Neural progenitor cell (in vitro differentiated cells): Measurements from ENCODE around the gene SLC9A3. TPM values are rescaled to one million over a fixed set of nuclear protein-coding genes. Genes with fewer than 3 reads are reported as not detected.
A peak's percentile ranks its signal among the peaks of the same experiment; 100 is the strongest.

Experiments
- DNase-seq: peaks from one replicate; pipeline ENCODE4 v3.0.0-alpha.2; 2016; ENCODE audit warnings: low spot score
- H2AFZ ChIP-seq: fragments of 200-600 bp; sonication (generic); replicated peaks from 2 replicates; pipeline ENCODE4 v1.6.1; 2016; ENCODE audit warnings: antibody characterized with exemption
- H3F3A ChIP-seq: fragments of 200-600 bp; sonication (generic); 2 replicates; pipeline ENCODE4 v1.6.1; 2016; ENCODE audit warnings: antibody characterized with exemption, low read depth
- H3K27ac ChIP-seq: fragments of 200-600 bp; sonication (generic); 2 replicates; pipeline ENCODE4 v1.5.1; 2016; ENCODE audit warnings: mild to moderate bottlenecking
- H3K27me3 ChIP-seq: fragments of 200-600 bp; sonication (generic); 2 replicates; pipeline ENCODE4 v1.6.1; 2016; ENCODE audit warnings: mild to moderate bottlenecking, moderate library complexity
- H3K36me3 ChIP-seq: fragments of 200-600 bp; sonication (generic); 2 replicates; pipeline ENCODE4 v1.5.1; 2016
- H3K4me1 ChIP-seq: fragments of 200-600 bp; sonication (generic); 2 replicates; pipeline ENCODE4 v1.6.1; 2016; ENCODE audit warnings: mixed run types
- H3K4me2 ChIP-seq: fragments of 200-600 bp; sonication (generic); 2 replicates; pipeline ENCODE4 v1.6.1; 2016
- H3K4me3 ChIP-seq: fragments of 200-600 bp; sonication (generic); 2 replicates; pipeline ENCODE4 v1.5.1; 2016
- H3K79me2 ChIP-seq: fragments of 200-600 bp; sonication (generic); 2 replicates; pipeline ENCODE4 v1.6.1; 2016; ENCODE audit warnings: low read depth
- H3K9ac ChIP-seq: fragments of 200-600 bp; sonication (generic); 2 replicates; pipeline ENCODE4 v1.6.1; 2016
- H3K9me3 ChIP-seq: fragments of 200-600 bp; sonication (generic); 2 replicates; pipeline ENCODE4 v1.5.1; 2016; ENCODE audit warnings: low read depth
- H4K20me1 ChIP-seq: fragments of 200-600 bp; sonication (generic); 2 replicates; pipeline ENCODE4 v1.6.1; 2016; ENCODE audit warnings: low read depth
- H3K27ac Mint-ChIP-seq: 3 replicates; pipeline ENCODE4 v1.8.0; 2021; ENCODE audit warnings: mixed read lengths
- H3K27me3 Mint-ChIP-seq: 2 replicates; pipeline ENCODE4 v1.8.0; 2022; ENCODE audit warnings: low read depth, mild to moderate bottlenecking, inconsistent platforms, moderate library complexity, mixed read lengths; ENCODE audit not compliant: insufficient read depth
- H3K36me3 Mint-ChIP-seq: 3 replicates; pipeline ENCODE4 v1.8.0; 2021; ENCODE audit warnings: mixed read lengths
- H3K4me1 Mint-ChIP-seq: 3 replicates; pipeline ENCODE4 v1.8.0; 2021; ENCODE audit warnings: mixed read lengths
- H3K4me3 Mint-ChIP-seq: 3 replicates; pipeline ENCODE4 v1.8.0; 2021; ENCODE audit warnings: mild to moderate bottlenecking, moderate library complexity, mixed read lengths
- H3K9me3 Mint-ChIP-seq: 3 replicates; pipeline ENCODE4 v1.8.0; 2020; ENCODE audit warnings: mixed read lengths
- EZH2 ChIP-seq: fragments of 200-600 bp; sonication (generic); IDR thresholded peaks from 2 replicates; pipeline ENCODE4 v1.6.1; 2017; ENCODE audit warnings: antibody characterized with exemption, mild to moderate bottlenecking, moderate library complexity
- EZH2phosphoT487 ChIP-seq: fragments of 200-600 bp; sonication (generic); IDR thresholded peaks from 2 replicates; pipeline ENCODE4 v1.6.1; 2017; ENCODE audit warnings: antibody characterized with exemption
- total RNA-seq: library from RNA; depleted of rRNA; stranded (reverse); fragments of >200 nt; gene quantifications from 2 replicates; pipeline ENCODE4 v1.2.3, GENCODE V29; 2015; ENCODE audit warnings: low replicate concordance
- TF ChIP-seq, protein P1 (sequence below): fragments of 200-600 bp; sonication (generic); IDR thresholded peaks from 2 replicates; pipeline ENCODE4 v1.5.1; 2017; ENCODE audit warnings: antibody characterized with exemption, mild to moderate bottlenecking

The SLC9A3 gene
- total RNA-seq, 1 donor from 2014 or later, result 1.4 TPM

DNA sequence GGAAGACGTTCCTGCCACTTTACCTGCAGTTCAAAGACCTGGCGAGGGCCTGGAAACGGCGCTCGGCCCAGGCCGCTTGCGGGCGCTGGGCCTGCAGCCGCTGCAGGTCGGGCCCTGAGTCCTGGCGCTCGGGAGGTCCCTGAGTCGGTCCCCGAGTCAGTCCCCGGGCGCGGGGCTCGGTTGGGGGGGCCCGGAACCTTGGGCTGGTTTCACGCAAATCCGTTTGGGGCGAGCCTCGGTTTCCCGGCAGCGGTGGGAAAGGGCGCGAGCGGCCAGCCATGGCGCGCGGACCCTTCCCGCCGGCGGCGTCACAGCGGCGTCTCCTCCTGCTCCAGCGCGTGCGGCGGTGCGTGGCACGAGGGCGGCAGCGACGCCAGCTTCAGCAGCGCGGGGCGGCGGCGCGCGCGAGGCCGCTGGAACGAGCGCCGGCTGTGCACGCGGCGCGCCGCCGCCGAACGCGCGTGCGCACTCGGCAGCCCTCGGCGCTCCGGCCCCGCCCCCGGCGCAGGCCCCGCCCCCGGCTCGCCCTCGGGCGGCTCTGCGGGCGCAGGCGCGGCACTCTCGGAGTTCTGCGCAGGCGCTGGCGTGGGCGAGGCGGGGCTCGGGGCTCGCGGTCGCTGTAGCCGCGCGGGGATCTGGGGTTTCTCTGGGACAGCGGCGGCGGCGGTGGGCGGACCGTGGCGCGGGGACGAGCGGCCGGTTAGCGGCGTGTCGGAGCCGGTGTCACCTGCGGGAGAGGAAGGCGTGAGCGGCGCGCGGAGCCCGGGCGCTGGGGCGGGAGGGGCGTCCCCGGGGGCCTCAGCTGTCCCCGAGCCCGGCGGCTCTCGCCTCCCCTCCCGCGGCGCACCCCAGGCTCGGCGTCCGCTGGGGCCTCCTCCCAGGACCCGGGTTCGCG is 51.3 kb downstream of the SLC9A3 start:
- Mint-ChIP-seq H3K27me3 (peaks cover 14% of the 10 kb centered on the region), H3K27ac (no peak overlapping the region), H3K9me3 (no peaks in the 10 kb centered on the region), H3K4me3 (peak overlapping the region; percentile 75), H3K4me1 (peaks cover 15% of the 10 kb centered on the region), H3K36me3 (no peaks in the 10 kb centered on the region)
- TF ChIP-seq, protein P1, sequence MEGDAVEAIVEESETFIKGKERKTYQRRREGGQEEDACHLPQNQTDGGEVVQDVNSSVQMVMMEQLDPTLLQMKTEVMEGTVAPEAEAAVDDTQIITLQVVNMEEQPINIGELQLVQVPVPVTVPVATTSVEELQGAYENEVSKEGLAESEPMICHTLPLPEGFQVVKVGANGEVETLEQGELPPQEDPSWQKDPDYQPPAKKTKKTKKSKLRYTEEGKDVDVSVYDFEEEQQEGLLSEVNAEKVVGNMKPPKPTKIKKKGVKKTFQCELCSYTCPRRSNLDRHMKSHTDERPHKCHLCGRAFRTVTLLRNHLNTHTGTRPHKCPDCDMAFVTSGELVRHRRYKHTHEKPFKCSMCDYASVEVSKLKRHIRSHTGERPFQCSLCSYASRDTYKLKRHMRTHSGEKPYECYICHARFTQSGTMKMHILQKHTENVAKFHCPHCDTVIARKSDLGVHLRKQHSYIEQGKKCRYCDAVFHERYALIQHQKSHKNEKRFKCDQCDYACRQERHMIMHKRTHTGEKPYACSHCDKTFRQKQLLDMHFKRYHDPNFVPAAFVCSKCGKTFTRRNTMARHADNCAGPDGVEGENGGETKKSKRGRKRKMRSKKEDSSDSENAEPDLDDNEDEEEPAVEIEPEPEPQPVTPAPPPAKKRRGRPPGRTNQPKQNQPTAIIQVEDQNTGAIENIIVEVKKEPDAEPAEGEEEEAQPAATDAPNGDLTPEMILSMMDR, result no peak
- TF ChIP-seq EZH2phosphoT487, result no peak
- TF ChIP-seq EZH2, result no peak
- Histone ChIP-seq H3K9ac (no peak overlapping the region), H3K79me2 (peaks cover 5% of the 10 kb centered on the region), H3F3A (peaks cover 8% of the 10 kb centered on the region), H3K27me3 (peaks cover 48% of the 10 kb centered on the region), H4K20me1 (peaks cover 40% of the 10 kb centered on the region), H3K27ac (no peak overlapping the region), H2AFZ (peak overlapping the region; percentile 92), H3K9me3 (no peaks in the 10 kb centered on the region), H3K36me3 (no peaks in the 10 kb centered on the region), H3K4me1 (peaks cover 15% of the 10 kb centered on the region), H3K4me3 (peak overlapping the region; percentile 93), H3K4me2 (peak overlapping the region; percentile 100)
- peak; percentile 96 for DNase-seq

DNA sequence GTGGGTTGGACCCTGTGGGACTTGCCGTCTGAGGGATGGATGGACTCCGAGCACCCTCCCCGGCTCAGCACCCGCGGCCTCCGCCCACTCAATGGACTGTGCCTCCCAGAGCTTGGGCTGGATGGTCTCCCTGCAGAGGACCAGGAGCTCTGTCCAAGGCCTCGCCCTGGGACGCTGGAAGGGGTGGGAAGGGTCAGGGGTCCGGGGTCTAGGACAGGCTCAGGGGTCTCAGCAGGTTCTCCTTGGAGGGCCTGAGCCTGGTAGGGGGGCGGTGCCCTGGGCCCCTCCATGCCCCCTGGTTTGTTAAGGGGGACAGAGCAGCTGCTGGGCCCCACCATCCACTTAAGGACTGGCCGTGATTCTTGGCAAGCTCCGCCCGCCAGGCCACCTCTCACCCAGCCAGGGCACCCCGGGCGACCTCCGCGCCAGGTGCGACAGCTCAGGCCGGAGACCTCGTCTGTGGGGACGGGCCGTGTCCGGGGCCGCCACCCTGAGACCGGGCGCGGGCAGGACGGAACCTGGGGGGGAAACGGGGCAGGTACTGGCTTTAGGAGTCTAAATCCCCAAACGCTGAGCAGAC is 52.1 kb downstream of the SLC9A3 start:
- H3K9ac ChIP-seq, result no peak overlapping the region
- peak overlapping the region; percentile 81 for H3K4me2 ChIP-seq
- peaks cover 40% of the 10 kb centered on the region for H4K20me1 ChIP-seq
- peak overlapping the region; percentile 49 for H3K4me3 ChIP-seq
- peak overlapping the region; percentile 75 for H3K4me3 Mint-ChIP-seq
- DNase-seq, result no peak
- H3K27ac Mint-ChIP-seq, result no peak overlapping the region
- peak overlapping the region; percentile 73 for H2AFZ ChIP-seq
- peaks cover 15% of the 10 kb centered on the region for H3K4me1 ChIP-seq
- H3K9me3 ChIP-seq, result no peaks in the 10 kb centered on the region
- H3F3A ChIP-seq, result peaks cover 8% of the 10 kb centered on the region
- peaks cover 15% of the 10 kb centered on the region for H3K4me1 Mint-ChIP-seq
- H3K36me3 ChIP-seq, result no peaks in the 10 kb centered on the region
- no peak overlapping the region for H3K27ac ChIP-seq
- no peak for TF ChIP-seq EZH2phosphoT487
- peaks cover 41% of the 10 kb centered on the region for H3K27me3 ChIP-seq
- peaks cover 5% of the 10 kb centered on the region for H3K79me2 ChIP-seq
- H3K36me3 Mint-ChIP-seq, result no peaks in the 10 kb centered on the region
- H3K9me3 Mint-ChIP-seq, result no peaks in the 10 kb centered on the region
- peaks cover 11% of the 10 kb centered on the region for H3K27me3 Mint-ChIP-seq

DNA sequence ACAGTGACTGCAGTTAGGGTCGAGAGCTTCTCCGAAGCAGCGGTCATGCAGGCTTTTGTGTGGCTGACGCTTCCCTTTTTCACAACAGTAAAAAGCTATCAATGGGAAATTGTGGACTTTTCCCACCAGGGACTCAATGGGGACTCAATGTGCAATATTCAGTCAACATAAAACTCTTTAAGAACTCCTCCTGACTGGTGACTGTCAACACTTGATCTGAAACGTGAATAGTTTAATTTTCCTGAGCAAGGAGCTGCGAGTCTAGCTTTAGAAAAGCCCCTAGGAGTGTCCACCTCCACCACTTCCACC is 52.5 kb downstream of the SLC9A3 start:
- Mint-ChIP-seq H3K36me3 (no peaks in the 10 kb centered on the region), H3K27ac (no peak overlapping the region), H3K27me3 (peaks cover 9% of the 10 kb centered on the region), H3K9me3 (no peaks in the 10 kb centered on the region), H3K4me3 (peak overlapping the region; percentile 75), H3K4me1 (peaks cover 15% of the 10 kb centered on the region)
- Histone ChIP-seq H3K4me2 (peak overlapping the region; percentile 81), H3K4me1 (peaks cover 15% of the 10 kb centered on the region), H3K27ac (no peak overlapping the region), H3K9me3 (no peaks in the 10 kb centered on the region), H3K4me3 (peak overlapping the region; percentile 49), H4K20me1 (peaks cover 40% of the 10 kb centered on the region), H3K79me2 (peaks cover 5% of the 10 kb centered on the region), H3K27me3 (peaks cover 36% of the 10 kb centered on the region), H3F3A (peaks cover 8% of the 10 kb centered on the region), H2AFZ (no peak overlapping the region), H3K9ac (no peak overlapping the region), H3K36me3 (no peaks in the 10 kb centered on the region)
- no peak for DNase-seq
- no peak for TF ChIP-seq EZH2
- no peak for TF ChIP-seq EZH2phosphoT487
- TF ChIP-seq, protein P1, result no peak
